Stimulated activated CD4-positive, alpha-beta T cell treated with anti-CD3 and anti-CD28 coated beads, TNF-alpha, amount 100 ng/mL, for 48 hours (primary cell): ENCODE data around the gene CTSS.

ENCODE experiments used
- DNase-seq, 3 donors: peaks; one replicate each; pipeline ENCODE4 v3.0.0-alpha.2; 2020; ENCODE audit warnings: low read depth in 3 of 3

CTSS gene

GRCh38 chr1:150696995-150697927 lies 68.3 kb downstream of the CTSS start, which contains the start of gene GOLPH3L:
GOLPH3L (minus strand) TSS chr1:150697154; CDS start chr1:150694838, 2,316 bp downstream.
- peak; percentile 75 to 87 (median 79) for DNase-seq

GRCh38 chr1:150696590-150696989 lies 69.0 kb downstream of the CTSS start:
- DNase-seq = no peak

- DNase-seq = no peak
These were observed 69.4 kb downstream of the CTSS start for GRCh38 chr1:150696162-150696561.

- DNase-seq = no peak
These were observed 70.0 kb downstream of the CTSS start for GRCh38 chr1:150695561-150695960.

- DNase-seq = no peak
These were observed 72.9 kb downstream of the CTSS start for GRCh38 chr1:150692720-150693119.

GRCh38 chr1:150688763-150689162 lies 76.8 kb downstream of the CTSS start:
- DNase-seq = no peak

GRCh38 chr1:150686275-150686674 lies 79.3 kb downstream of the CTSS start:
- no peak for DNase-seq

GRCh38 chr1:150683914-150684313 lies 81.7 kb downstream of the CTSS start:
- no peak for DNase-seq
